ENCODE results near the gene BCAM. TPM values are rescaled to one million over a fixed set of nuclear protein-coding genes. Genes with fewer than 3 reads are reported as not detected.
A peak's percentile ranks its signal among the peaks of the same experiment; 100 is the strongest.

The BCAM gene
- polyA plus RNA-seq, 3 donors: 0.09 TPM; not detected in 2

GRCh38 chr19:44819246-44819832 lies 10.4 kb downstream of the BCAM start:
- H3K4me1 Mint-ChIP-seq: no peaks in the 10 kb centered on the region
- Histone ChIP-seq H3K4me3 (replicated peaks in 1 of 3; ENCODE audit: low read depth in 2 of 3, low read length in 3 of 3) (no peak overlapping the region), H3K79me2 (ENCODE audit: insufficient read depth, low read length) (no peaks in the 10 kb centered on the region), H3K4me1 (ENCODE audit: control insufficient read depth in 1 of 2, insufficient read depth in 2 of 2, low read length in 2 of 2) (no peaks in the 10 kb centered on the region), H4K20me1 (ENCODE audit: insufficient read depth, low read length) (no peaks in the 10 kb centered on the region), H3K36me3 (replicated peaks in 1 of 2; ENCODE audit: control insufficient read depth in 1 of 2, insufficient read depth in 2 of 2, low read length in 2 of 2) (no peaks in the 10 kb centered on the region), H3K9ac (ENCODE audit: insufficient read depth, low read length, poor library complexity, severe bottlenecking) (no peak overlapping the region), H2AFZ (ENCODE audit: insufficient read depth, low read depth, low read length, poor library complexity, severe bottlenecking) (no peak overlapping the region), H3K4me2 (replicated peaks; ENCODE audit: extremely low read depth, low read length, poor library complexity, severe bottlenecking) (no peak overlapping the region), H3K9me3 (replicated peaks in 1 of 2; ENCODE audit: control insufficient read depth in 1 of 2, insufficient read depth in 1 of 2, low read length in 2 of 2) (no peaks in the 10 kb centered on the region), H3K27ac (ENCODE audit: low read depth in 1 of 2, low read length in 2 of 2) (no peak overlapping the region), H3K27me3 (ENCODE audit: control insufficient read depth in 2 of 2, insufficient read depth in 2 of 2, low read length in 2 of 2) (no peaks in the 10 kb centered on the region)
- peaks cover 4 to 11% (median 7%) of the 10 kb centered on the region in 3 donors for H3K27me3 Mint-ChIP-seq (ENCODE audit: low read depth in 3 of 3)
- intact Hi-C loops (cut with micrococcal nuclease): no loop called here
- H3K27ac Mint-ChIP-seq: peak overlapping the region in 3 of 7 donors; percentile 13 to 59 (median 26)
- H3K36me3 Mint-ChIP-seq: no peaks in the 10 kb centered on the region
- DNase-seq: no peak
- no peak overlapping the region for H3K4me3 Mint-ChIP-seq
- H3K9me3 Mint-ChIP-seq: no peaks in the 10 kb centered on the region
- TF ChIP-seq CTCF (IDR thresholded peaks at IDR 0.05): no peak
- 96% methylated on average over 28 of the region's 28 CpGs for WGBS (ENCODE audit: insufficient coverage)

GRCh38 chr19:44820648-44821609 lies 12.0 kb downstream of the BCAM start:
- Histone ChIP-seq H3K9ac (ENCODE audit: insufficient read depth, low read length, poor library complexity, severe bottlenecking) (no peak overlapping the region), H3K27me3 (ENCODE audit: control insufficient read depth in 2 of 2, insufficient read depth in 2 of 2, low read length in 2 of 2) (no peaks in the 10 kb centered on the region), H2AFZ (ENCODE audit: insufficient read depth, low read depth, low read length, poor library complexity, severe bottlenecking) (no peak overlapping the region), H3K4me2 (replicated peaks; ENCODE audit: extremely low read depth, low read length, poor library complexity, severe bottlenecking) (no peak overlapping the region), H4K20me1 (ENCODE audit: insufficient read depth, low read length) (no peaks in the 10 kb centered on the region), H3K4me1 (ENCODE audit: control insufficient read depth in 1 of 2, insufficient read depth in 2 of 2, low read length in 2 of 2) (no peaks in the 10 kb centered on the region), H3K4me3 (replicated peaks in 1 of 3; ENCODE audit: low read depth in 2 of 3, low read length in 3 of 3) (no peak overlapping the region), H3K27ac (ENCODE audit: low read depth in 1 of 2, low read length in 2 of 2) (no peak overlapping the region), H3K36me3 (replicated peaks in 1 of 2; ENCODE audit: control insufficient read depth in 1 of 2, insufficient read depth in 2 of 2, low read length in 2 of 2) (no peaks in the 10 kb centered on the region), H3K9me3 (replicated peaks in 1 of 2; ENCODE audit: control insufficient read depth in 1 of 2, insufficient read depth in 1 of 2, low read length in 2 of 2) (no peaks in the 10 kb centered on the region), H3K79me2 (ENCODE audit: insufficient read depth, low read length) (no peaks in the 10 kb centered on the region)
- TF ChIP-seq CTCF (IDR thresholded peaks at IDR 0.05): no peak
- no peak for DNase-seq
- intact Hi-C loops (cut with micrococcal nuclease): no loop called here
- Mint-ChIP-seq H3K27ac (no peak overlapping the region), H3K27me3 (ENCODE audit: low read depth in 3 of 3) (peaks cover 5 to 11% (median 7%) of the 10 kb centered on the region in 3 donors), H3K4me1 (no peaks in the 10 kb centered on the region), H3K9me3 (no peaks in the 10 kb centered on the region), H3K4me3 (no peak overlapping the region), H3K36me3 (no peaks in the 10 kb centered on the region)
- 85% methylated on average over 23 of the region's 35 CpGs for WGBS (ENCODE audit: insufficient coverage)
